Measurements from ENCODE around the gene TAF1B. TPM values are rescaled to one million over a fixed set of nuclear protein-coding genes. Genes with fewer than 3 reads are reported as not detected.

TAF1B gene
- polyA plus RNA-seq, 3 donors = 4.1 to 7.3 (median 6.1) TPM

GRCh38 chr2:9948721-9949120 is 105.4 kb downstream of the TAF1B start:
- 77 to 95% (median 80%) methylated on average over 6 of the region's 6 CpGs for WGBS, 3 donors
- no peak overlapping the region for H3K27ac ChIP-seq (ENCODE audit: low read depth, low read length)

- WGBS, 3 donors = 82 to 92% (median 92%) methylated on average over 22 to 23 of the region's 23 CpGs
Measured at GRCh38 chr2:9949239-9949991, 106.1 kb downstream of the TAF1B start.

GRCh38 chr2:9949992-9950520 is 106.8 kb downstream of the TAF1B start:
- WGBS, 3 donors = 94 to 96% (median 95%) methylated on average over 14 of the region's 14 CpGs
- H3K27ac ChIP-seq (ENCODE audit: low read depth, low read length) = no peak overlapping the region

More at GRCh38 chr2:9949239-9949991, 106.1 kb downstream of the TAF1B start:
- no peak overlapping the region for H3K27ac ChIP-seq (ENCODE audit: low read depth, low read length)

GRCh38 chr2:9950521-9951271 is 107.4 kb downstream of the TAF1B start:
- WGBS, 3 donors = 7 to 10% (median 8%) methylated on average over 70 to 76 of the region's 76 CpGs
- H3K27ac ChIP-seq (ENCODE audit: low read depth, low read length) = no peak overlapping the region

- no peak overlapping the region for H3K27ac ChIP-seq (ENCODE audit: low read depth, low read length)
- 0 to 1% (median 1%) methylated on average over 23 to 46 of the region's 47 CpGs for WGBS, 3 donors
Measured at GRCh38 chr2:9951272-9951521, 107.9 kb downstream of the TAF1B start.

GRCh38 chr2:9951522-9952285 is 108.4 kb downstream of the TAF1B start, which contains the start of gene GRHL1:
TSS of gene GRHL1 (plus strand) at chr2:9951693. CDS start at chr2:9951834, 141 bp downstream.
- no peak within 1 kb of the TSS for H3K27ac ChIP-seq (ENCODE audit: low read depth, low read length)
- WGBS, 3 donors = 0 to 2% (median 1%) methylated on average over 44 to 111 of the region's 111 CpGs

GRCh38 chr2:9952286-9952737 is 109.0 kb downstream of the TAF1B start:
- no peak overlapping the region for H3K27ac ChIP-seq (ENCODE audit: low read depth, low read length)
- 22 to 28% (median 24%) methylated on average over 15 of the region's 15 CpGs for WGBS, 3 donors

- WGBS, 3 donors = 77 to 82% (median 78%) methylated on average over 8 of the region's 8 CpGs
- no peak overlapping the region for H3K27ac ChIP-seq (ENCODE audit: low read depth, low read length)
Measured at GRCh38 chr2:9952856-9953503, 109.7 kb downstream of the TAF1B start.

GRCh38 chr2:9954136-9954535 is 110.9 kb downstream of the TAF1B start:
- H3K27ac ChIP-seq (ENCODE audit: low read depth, low read length) = no peak overlapping the region
- 42 to 90% (median 67%) methylated on average over 3 of the region's 3 CpGs for WGBS, 3 donors

- 88 to 94% (median 89%) methylated on average over 8 of the region's 8 CpGs for WGBS, 3 donors
Measured at GRCh38 chr2:9958057-9958456, 114.8 kb downstream of the TAF1B start.

GRCh38 chr2:9959262-9959661 is 116.0 kb downstream of the TAF1B start:
- 92 to 96% (median 93%) methylated on average over 3 of the region's 3 CpGs for WGBS, 3 donors
- H3K27ac ChIP-seq (ENCODE audit: low read depth, low read length) = no peak overlapping the region

More at GRCh38 chr2:9958057-9958456, 114.8 kb downstream of the TAF1B start:
- H3K27ac ChIP-seq (ENCODE audit: low read depth, low read length) = no peak overlapping the region

- 80 to 86% (median 85%) methylated on average over 10 of the region's 10 CpGs for WGBS, 3 donors
- no peak overlapping the region for H3K27ac ChIP-seq (ENCODE audit: low read depth, low read length)
Measured at GRCh38 chr2:9961013-9961412, 117.7 kb downstream of the TAF1B start.

- no peak overlapping the region for H3K27ac ChIP-seq (ENCODE audit: low read depth, low read length)
- 71 to 90% (median 74%) methylated on average over 7 of the region's 7 CpGs for WGBS, 3 donors
Measured at GRCh38 chr2:9964334-9964980, 121.2 kb downstream of the TAF1B start.

- WGBS, 3 donors = 70 to 91% (median 76%) methylated on average over 8 of the region's 8 CpGs
- no peak overlapping the region for H3K27ac ChIP-seq (ENCODE audit: low read depth, low read length)
Measured at GRCh38 chr2:9965119-9965822, 122.0 kb downstream of the TAF1B start.

GRCh38 chr2:9966491-9967022 is 123.3 kb downstream of the TAF1B start:
- WGBS, 3 donors = 62 to 71% (median 69%) methylated on average over 3 of the region's 3 CpGs
- no peak overlapping the region for H3K27ac ChIP-seq (ENCODE audit: low read depth, low read length)

GRCh38 chr2:9967053-9967775 is 123.9 kb downstream of the TAF1B start:
- no peak overlapping the region for H3K27ac ChIP-seq (ENCODE audit: low read depth, low read length)
- WGBS, 3 donors = 74 to 92% (median 81%) methylated on average over 11 of the region's 11 CpGs

Measured in adipose tissue (tissue), 3 donors.